Measurements from ENCODE around the gene MAGEB4. TPM values are rescaled to one million over a fixed set of nuclear protein-coding genes. Genes with fewer than 3 reads are reported as not detected.

Gene MAGEB4, protein sequence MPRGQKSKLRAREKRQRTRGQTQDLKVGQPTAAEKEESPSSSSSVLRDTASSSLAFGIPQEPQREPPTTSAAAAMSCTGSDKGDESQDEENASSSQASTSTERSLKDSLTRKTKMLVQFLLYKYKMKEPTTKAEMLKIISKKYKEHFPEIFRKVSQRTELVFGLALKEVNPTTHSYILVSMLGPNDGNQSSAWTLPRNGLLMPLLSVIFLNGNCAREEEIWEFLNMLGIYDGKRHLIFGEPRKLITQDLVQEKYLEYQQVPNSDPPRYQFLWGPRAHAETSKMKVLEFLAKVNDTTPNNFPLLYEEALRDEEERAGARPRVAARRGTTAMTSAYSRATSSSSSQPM
- not detected in 2 replicates for total RNA-seq

DNA sequence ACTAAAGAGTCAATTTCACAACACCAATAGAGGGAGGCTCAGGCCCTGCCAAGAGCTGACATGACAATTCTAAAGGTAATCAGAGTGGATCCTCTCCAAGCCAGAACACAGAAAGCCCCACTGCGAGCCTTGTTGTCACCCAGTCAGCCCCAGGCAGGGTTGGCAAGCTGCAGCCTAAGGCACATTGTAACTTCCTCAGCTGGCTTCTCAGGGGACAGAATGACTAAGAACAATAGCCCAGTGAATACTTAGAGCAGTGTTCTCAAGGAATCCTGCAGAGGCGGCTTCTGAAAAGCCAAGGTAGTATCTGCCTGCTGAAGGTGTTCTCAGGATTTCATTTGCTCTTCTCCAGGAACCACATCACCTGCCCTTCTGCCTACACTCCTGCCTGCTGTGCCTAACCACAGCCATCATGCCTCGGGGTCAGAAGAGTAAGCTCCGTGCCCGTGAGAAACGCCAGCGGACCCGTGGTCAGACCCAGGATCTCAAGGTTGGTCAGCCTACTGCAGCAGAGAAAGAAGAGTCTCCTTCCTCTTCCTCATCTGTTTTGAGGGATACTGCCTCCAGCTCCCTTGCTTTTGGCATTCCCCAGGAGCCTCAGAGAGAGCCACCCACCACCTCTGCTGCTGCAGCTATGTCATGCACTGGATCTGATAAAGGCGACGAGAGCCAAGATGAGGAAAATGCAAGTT, at the start of gene MAGEB4:
Gene MAGEB4 (plus strand): TSS at position 277 of the 692 bp plus-strand sequence. CDS start 136 bp downstream, at position 413.

DNA sequence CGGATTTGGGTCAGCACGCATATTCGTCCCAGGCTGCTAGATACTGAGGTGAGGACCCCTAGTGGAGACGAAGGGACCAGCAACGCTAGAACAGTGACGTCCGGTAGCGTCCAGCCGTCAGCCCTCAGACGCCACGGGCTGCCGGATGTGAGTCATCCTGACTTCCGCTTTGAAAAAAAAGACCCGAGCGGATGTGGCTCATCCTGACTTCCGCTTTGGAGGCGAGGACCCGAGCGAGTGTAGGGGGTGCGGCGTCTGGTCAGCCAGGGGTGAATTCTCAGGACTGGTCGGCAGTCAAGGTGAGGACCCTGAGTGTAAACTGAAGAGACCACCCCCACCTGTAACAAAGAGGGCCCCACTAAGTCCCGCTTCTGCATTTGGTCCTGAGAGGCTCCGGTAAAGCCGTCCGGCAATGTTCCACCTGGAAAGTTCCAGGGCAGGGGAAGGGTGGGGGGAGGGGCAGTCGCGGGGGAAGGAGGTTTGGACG, 26.4 kb upstream of the MAGEB4 start, which contains the start of gene MAGEB2:
Gene MAGEB2 (plus strand): TSS at position 207 of the 487 bp plus-strand sequence. CDS start 3,018 bp downstream, outside the sequence.

GRCh38 chrX:30230395-30230794, 11.4 kb upstream of the MAGEB4 start, which contains the start of gene MAGEB3:
Gene MAGEB3 (plus strand): TSS chrX:30230657. CDS start chrX:30235925, 5,268 bp downstream.

GRCh38 chrX:30246769-30247489, 5.1 kb downstream of the MAGEB4 start, which contains the start of gene MAGEB1:
Gene MAGEB1 (plus strand): TSS chrX:30247146. CDS start chrX:30250494, 3,348 bp downstream.

Other genes starting within 250 kb of the MAGEB4 start
- not detected in 2 replicates for gene MAGEB2, start 26.4 kb upstream of the MAGEB4 start, total RNA-seq
- gene MAGEB3, start 11.3 kb upstream of the MAGEB4 start, total RNA-seq = not detected in 2 replicates
- gene MAGEB1, start 5.1 kb downstream of the MAGEB4 start, total RNA-seq = not detected in 2 replicates
- 0.23 TPM in 1 of 2 replicates, not detected in the other for gene NR0B1, start 67.4 kb downstream of the MAGEB4 start, total RNA-seq